Left ventricle myocardium inferior (tissue), 1 donor: ENCODE measurements around the gene AGAP1. TPM values are rescaled to one million over a fixed set of nuclear protein-coding genes. Genes with fewer than 3 reads are reported as not detected.

Experiments used
- DNase-seq: peaks from one replicate; pipeline ENCODE4 v3.0.0-alpha.2; 2020
- H3K27ac ChIP-seq: fragments of 200-600 bp; replicated peaks from 2 replicates; pipeline ENCODE4 v1.8.0; 2021
- H3K27me3 ChIP-seq: fragments of 200-600 bp; 2 replicates; pipeline ENCODE4 v1.8.0; 2021; ENCODE audit warnings: low read depth
- H3K36me3 ChIP-seq: fragments of 200-600 bp; 2 replicates; pipeline ENCODE4 v1.8.0; 2021
- H3K4me1 ChIP-seq: fragments of 200-600 bp; 2 replicates; pipeline ENCODE4 v1.8.0; 2021
- H3K4me3 ChIP-seq: fragments of 200-600 bp; 2 replicates; pipeline ENCODE4 v1.8.0; 2021; ENCODE audit warnings: mild to moderate bottlenecking, moderate library complexity
- H3K9me3 ChIP-seq: fragments of 200-600 bp; replicated peaks from 2 replicates; pipeline ENCODE4 v1.8.0; 2021
- CTCF ChIP-seq: fragments of 200-600 bp; IDR thresholded peaks from 2 replicates; pipeline ENCODE4 v1.8.0; 2021; ENCODE audit warnings: antibody characterized with exemption, mild to moderate bottlenecking, borderline replicate concordance
- intact Hi-C: fragments of 100-400 bp; cut with micrococcal nuclease; formaldehyde crosslinking; loops from one replicate; pipeline ENCODE4 v1.11.0; 2022
- total RNA-seq: library from RNA; stranded (reverse); fragmentation: NEBNext Ultra II Directional; extraction: Animal tissue kit (Norgen Biotek cat#: 25700); gene quantifications from one replicate; pipeline ENCODE4 v1.2.1, GENCODE V29; 2021
- donor health status: DM: no; HTN: yes; CAD: no; lungs with severe emphysema.

The AGAP1 gene
- total RNA-seq, 1 donor from 2014 or later: 18.1 TPM

- Histone ChIP-seq H3K27me3 (no peaks in the 10 kb centered on the region), H3K9me3 (no peaks in the 10 kb centered on the region), H3K4me3 (no peak overlapping the region), H3K27ac (no peak overlapping the region), H3K36me3 (no peaks in the 10 kb centered on the region), H3K4me1 (peaks cover 37% of the 10 kb centered on the region)
- no peak for TF ChIP-seq CTCF
- no peak for DNase-seq
- intact Hi-C loops: no loop called here
These were observed 85.3 kb downstream of the AGAP1 start for GRCh38 chr2:235579128-235579527.

- no peak for DNase-seq
- H3K4me3 ChIP-seq: no peak overlapping the region
- intact Hi-C loops: no loop called here
- H3K36me3 ChIP-seq: no peaks in the 10 kb centered on the region
- H3K9me3 ChIP-seq: no peaks in the 10 kb centered on the region
- H3K27ac ChIP-seq: no peak overlapping the region
- H3K4me1 ChIP-seq: peaks cover 24% of the 10 kb centered on the region
- no peak for TF ChIP-seq CTCF
- no peaks in the 10 kb centered on the region for H3K27me3 ChIP-seq
These were observed 86.7 kb downstream of the AGAP1 start for GRCh38 chr2:235580426-235581157.

- DNase-seq: no peak
- intact Hi-C loops: no loop called here
- Histone ChIP-seq H3K4me3 (no peak overlapping the region), H3K9me3 (no peaks in the 10 kb centered on the region), H3K27ac (no peak overlapping the region), H3K4me1 (peaks cover 11% of the 10 kb centered on the region), H3K36me3 (no peaks in the 10 kb centered on the region), H3K27me3 (no peaks in the 10 kb centered on the region)
- TF ChIP-seq CTCF: no peak
These were observed 88.3 kb downstream of the AGAP1 start for GRCh38 chr2:235582081-235582686.

GRCh38 chr2:235582729-235583128 lies 88.9 kb downstream of the AGAP1 start:
- intact Hi-C loops: no loop called here
- Histone ChIP-seq H3K9me3 (no peaks in the 10 kb centered on the region), H3K36me3 (no peaks in the 10 kb centered on the region)

GRCh38 chr2:235583144-235583543 lies 89.3 kb downstream of the AGAP1 start:
- Histone ChIP-seq H3K4me3 (no peak overlapping the region), H3K36me3 (no peaks in the 10 kb centered on the region), H3K4me1 (peaks cover under 1% of the 10 kb centered on the region), H3K27me3 (no peaks in the 10 kb centered on the region), H3K27ac (no peak overlapping the region), H3K9me3 (no peaks in the 10 kb centered on the region)
- no peak for TF ChIP-seq CTCF
- DNase-seq: no peak
- intact Hi-C loops: no loop called here

More at GRCh38 chr2:235582729-235583128, 88.9 kb downstream of the AGAP1 start:
- Histone ChIP-seq H3K27me3 (no peaks in the 10 kb centered on the region), H3K27ac (no peak overlapping the region), H3K4me3 (no peak overlapping the region), H3K4me1 (peaks cover 5% of the 10 kb centered on the region)
- no peak for DNase-seq
- TF ChIP-seq CTCF: no peak
